ENCODE data around the gene PXK. TPM values are rescaled to one million over a fixed set of nuclear protein-coding genes. Genes with fewer than 3 reads are reported as not detected.

Gene PXK
- total RNA-seq, 3 donors from 2014 or later: 30.3 to 36.1 (median 34.6) TPM

DNA sequence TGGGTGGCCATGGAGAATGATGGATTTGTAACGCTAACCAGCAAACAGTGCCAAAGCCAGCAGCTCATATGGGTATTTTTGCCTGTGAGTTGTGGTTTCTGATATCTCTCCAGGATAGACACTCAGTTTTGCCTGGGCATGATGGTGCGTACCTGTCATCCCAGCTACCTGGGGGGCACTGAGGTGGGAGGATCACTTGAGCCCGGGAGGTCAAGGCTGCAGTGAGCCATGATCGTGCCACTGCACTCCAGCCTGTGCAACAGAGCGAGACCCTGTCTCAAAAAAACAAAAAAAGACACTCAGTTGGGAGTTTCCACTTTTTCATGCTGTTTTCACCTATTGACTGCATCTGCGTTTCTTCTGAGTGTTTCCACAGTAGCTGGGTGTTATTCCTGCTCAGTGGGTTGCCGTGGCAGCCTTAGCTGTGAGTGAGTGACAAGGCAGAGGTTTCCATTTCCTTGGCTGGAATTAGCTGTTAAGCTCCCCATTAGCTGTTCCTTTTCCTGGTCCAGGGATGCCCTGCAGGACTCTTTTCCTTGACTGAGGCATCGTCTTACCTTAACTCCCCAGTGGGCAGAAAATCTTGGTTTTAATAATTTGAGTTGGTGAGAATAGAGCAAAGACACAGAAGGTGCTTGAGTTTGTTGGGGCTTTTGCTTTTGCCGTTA is 40.9 kb upstream of the PXK start:
- Histone ChIP-seq H3K4me3 (no peak overlapping the region), H3K4me1 (no peaks in the 10 kb centered on the region), H3K9me3 (no peaks in the 10 kb centered on the region), H3K27ac (no peak overlapping the region), H3K27me3 (no peaks in the 10 kb centered on the region), H3K36me3 (no peaks in the 10 kb centered on the region)
- TF ChIP-seq, protein P1, sequence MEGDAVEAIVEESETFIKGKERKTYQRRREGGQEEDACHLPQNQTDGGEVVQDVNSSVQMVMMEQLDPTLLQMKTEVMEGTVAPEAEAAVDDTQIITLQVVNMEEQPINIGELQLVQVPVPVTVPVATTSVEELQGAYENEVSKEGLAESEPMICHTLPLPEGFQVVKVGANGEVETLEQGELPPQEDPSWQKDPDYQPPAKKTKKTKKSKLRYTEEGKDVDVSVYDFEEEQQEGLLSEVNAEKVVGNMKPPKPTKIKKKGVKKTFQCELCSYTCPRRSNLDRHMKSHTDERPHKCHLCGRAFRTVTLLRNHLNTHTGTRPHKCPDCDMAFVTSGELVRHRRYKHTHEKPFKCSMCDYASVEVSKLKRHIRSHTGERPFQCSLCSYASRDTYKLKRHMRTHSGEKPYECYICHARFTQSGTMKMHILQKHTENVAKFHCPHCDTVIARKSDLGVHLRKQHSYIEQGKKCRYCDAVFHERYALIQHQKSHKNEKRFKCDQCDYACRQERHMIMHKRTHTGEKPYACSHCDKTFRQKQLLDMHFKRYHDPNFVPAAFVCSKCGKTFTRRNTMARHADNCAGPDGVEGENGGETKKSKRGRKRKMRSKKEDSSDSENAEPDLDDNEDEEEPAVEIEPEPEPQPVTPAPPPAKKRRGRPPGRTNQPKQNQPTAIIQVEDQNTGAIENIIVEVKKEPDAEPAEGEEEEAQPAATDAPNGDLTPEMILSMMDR (IDR thresholded peaks at IDR 0.05): no peak
- TF ChIP-seq POLR2A (IDR thresholded peaks at IDR 0.05): no peak
- no peak for TF ChIP-seq POLR2AphosphoS5 (IDR thresholded peaks at IDR 0.05)
- no peak for DNase-seq (ENCODE audit: low spot score in 2 of 2)
- intact Hi-C loops (cut with DNase I; ENCODE audit: low total_unique reads): loop anchor here (10.0 kb wide), 1 partner anchor 107 kb away; no protein-coding TSS in a partner anchor

GRCh38 chr3:58292866-58293265 is 39.8 kb upstream of the PXK start:
- TF ChIP-seq, protein P1 (IDR thresholded peaks at IDR 0.05): no peak
- TF ChIP-seq POLR2A (IDR thresholded peaks at IDR 0.05) (no peak), POLR2AphosphoS5 (IDR thresholded peaks at IDR 0.05) (no peak)
- Histone ChIP-seq H3K27me3 (no peaks in the 10 kb centered on the region), H3K4me3 (no peak overlapping the region), H3K9me3 (no peaks in the 10 kb centered on the region), H3K4me1 (no peaks in the 10 kb centered on the region), H3K27ac (no peak overlapping the region), H3K36me3 (no peaks in the 10 kb centered on the region)
- intact Hi-C loops (cut with DNase I; ENCODE audit: low total_unique reads): loop anchor here (10.0 kb wide), 1 partner anchor 108 kb away; no protein-coding TSS in a partner anchor
- DNase-seq (ENCODE audit: low spot score in 2 of 2): no peak

- no peak overlapping the region for H3K27ac ChIP-seq
- TF ChIP-seq POLR2A (IDR thresholded peaks at IDR 0.05) (no peak), POLR2AphosphoS5 (IDR thresholded peaks at IDR 0.05) (no peak)
- TF ChIP-seq, protein P1 (IDR thresholded peaks at IDR 0.05): no peak
- no peaks in the 10 kb centered on the region for H3K27me3 ChIP-seq
- H3K4me1 ChIP-seq: no peaks in the 10 kb centered on the region
- intact Hi-C loops (cut with DNase I; ENCODE audit: low total_unique reads): loop anchor here (10.0 kb wide), 1 partner anchor 109 kb away; no protein-coding TSS in a partner anchor
- no peak overlapping the region for H3K4me3 ChIP-seq
- no peak for DNase-seq (ENCODE audit: low spot score in 2 of 2)
- H3K9me3 ChIP-seq: no peaks in the 10 kb centered on the region
- no peaks in the 10 kb centered on the region for H3K36me3 ChIP-seq
These were observed 39.2 kb upstream of the PXK start for GRCh38 chr3:58293516-58293915.

DNA sequence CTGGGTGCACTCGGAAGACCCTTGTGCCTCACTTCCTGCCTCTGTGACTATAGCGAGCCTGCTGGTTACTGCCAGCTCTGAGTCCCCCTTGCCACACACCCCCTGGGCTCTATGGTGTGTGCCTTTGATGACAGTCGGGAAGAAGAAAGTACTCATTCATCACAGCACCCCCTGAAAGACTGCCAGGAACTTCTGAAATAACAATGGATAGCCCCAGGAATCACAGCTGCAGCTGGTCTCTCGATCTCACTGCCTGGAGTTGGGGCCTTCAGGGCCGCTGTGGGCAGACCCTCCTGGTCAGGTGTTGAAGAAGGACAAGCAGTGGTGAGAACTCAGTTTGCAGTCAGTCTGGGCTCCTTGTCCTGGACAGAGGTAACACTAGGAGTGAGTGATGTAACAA is 36.4 kb upstream of the PXK start:
- intact Hi-C loops (cut with DNase I; ENCODE audit: low total_unique reads): loop anchor here (10.0 kb wide), 1 partner anchor 111 kb away; no protein-coding TSS in a partner anchor
- Histone ChIP-seq H3K4me1 (no peaks in the 10 kb centered on the region), H3K27me3 (peaks cover 0 to 3% of the 10 kb centered on the region in 2 donors), H3K36me3 (no peaks in the 10 kb centered on the region), H3K27ac (peak overlapping the region in 1 of 2 donors; percentile 19), H3K4me3 (no peak overlapping the region), H3K9me3 (no peaks in the 10 kb centered on the region)
- no peak for DNase-seq (ENCODE audit: low spot score in 2 of 2)
- TF ChIP-seq POLR2A (IDR thresholded peaks at IDR 0.05) (no peak), POLR2AphosphoS5 (IDR thresholded peaks at IDR 0.05) (no peak)
- TF ChIP-seq, protein P1 (IDR thresholded peaks at IDR 0.05): no peak

DNA sequence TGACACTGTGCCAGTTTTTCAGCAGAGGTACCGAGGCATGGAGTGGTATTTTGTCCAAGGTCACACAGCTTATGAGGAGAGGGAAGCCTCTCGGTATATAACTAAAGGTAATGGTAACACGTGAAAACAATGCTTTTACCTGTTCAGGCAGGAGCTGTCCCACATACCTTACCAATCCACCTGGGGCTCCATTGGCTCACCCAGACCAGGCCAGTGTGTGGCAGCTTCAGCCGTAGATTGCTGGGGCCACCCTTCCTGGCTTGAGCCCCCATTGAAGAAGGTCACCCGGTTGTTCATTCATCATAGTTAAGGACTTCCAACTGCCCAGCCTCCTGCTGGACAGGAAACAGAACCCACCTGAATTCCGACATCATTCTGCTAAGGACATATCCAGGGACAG is 35.8 kb upstream of the PXK start:
- H3K36me3 ChIP-seq: no peaks in the 10 kb centered on the region
- H3K4me3 ChIP-seq: no peak overlapping the region
- peak overlapping the region in 1 of 2 donors; percentile 19 for H3K27ac ChIP-seq
- peaks cover 0 to 3% of the 10 kb centered on the region in 2 donors for H3K27me3 ChIP-seq
- TF ChIP-seq, protein P1 (IDR thresholded peaks at IDR 0.05): no peak
- TF ChIP-seq POLR2AphosphoS5 (IDR thresholded peaks at IDR 0.05) (no peak), POLR2A (IDR thresholded peaks at IDR 0.05) (no peak)
- no peaks in the 10 kb centered on the region for H3K4me1 ChIP-seq
- no peak for DNase-seq (ENCODE audit: low spot score in 2 of 2)
- no peaks in the 10 kb centered on the region for H3K9me3 ChIP-seq
- intact Hi-C loops (cut with DNase I; ENCODE audit: low total_unique reads): loop anchor here (10.0 kb wide), 1 partner anchor 112 kb away; no protein-coding TSS in a partner anchor
